GM12892 (cell line): ENCODE data around the gene DUS3L.

ENCODE experiments used
- POLR2AphosphoS5 ChIP-seq: IDR thresholded peaks from 2 replicates; pipeline ENCODE4 v1.6.1; 2011; ENCODE audit warnings: low read depth, low read length, control low read depth
- TAF1 ChIP-seq: IDR thresholded peaks from 2 replicates; pipeline ENCODE4 v1.6.1; 2011; ENCODE audit warnings: low read depth, mild to moderate bottlenecking, control low read depth, low read length, borderline replicate concordance

DNA sequence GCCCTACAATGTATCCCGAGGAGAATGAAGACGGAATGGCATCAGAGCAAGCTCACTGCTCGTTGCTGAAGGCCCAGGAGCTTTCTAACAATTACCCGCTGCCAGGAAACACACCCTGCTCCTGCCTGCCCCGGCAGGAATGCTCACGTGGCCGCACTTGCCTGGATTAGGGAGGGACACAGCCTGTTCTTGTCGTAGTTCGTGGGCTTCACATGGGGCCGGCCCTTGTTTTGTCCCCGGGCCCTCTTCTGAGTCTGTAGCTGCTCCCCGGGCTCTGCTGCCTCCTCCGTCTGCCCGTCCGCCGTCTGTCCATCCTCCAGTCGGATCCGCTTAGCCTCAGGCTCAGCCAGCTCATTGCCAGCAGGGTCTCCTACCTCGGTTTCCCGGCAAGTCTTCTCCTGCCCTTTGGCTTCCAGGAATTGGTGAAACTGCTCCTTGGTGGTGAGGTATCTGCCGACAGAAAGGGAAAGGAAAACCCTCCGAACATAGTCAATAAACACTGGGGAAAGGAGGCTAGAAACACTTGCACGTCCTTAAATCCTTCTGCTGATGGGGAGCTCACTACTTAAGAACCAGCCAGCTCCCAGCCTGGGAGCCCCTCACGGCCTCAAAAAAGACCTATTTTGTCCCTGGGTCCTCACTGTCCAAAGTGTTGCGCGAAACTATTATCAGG lies 941 bp downstream of the DUS3L start:
- TF ChIP-seq TAF1 = no peak
- no peak for TF ChIP-seq POLR2AphosphoS5
